Astrocyte of the spinal cord (primary cell): ENCODE measurements around the gene RCAN3.

Source experiments
- DNase-seq: peaks from one replicate; pipeline ENCODE4 v3.0.0; 2011; ENCODE audit warnings: low read depth, low spot score
- H3K4me3 ChIP-seq: 2 replicates; pipeline ENCODE4 v1.5.1; 2011; ENCODE audit warnings: low read depth, mild to moderate bottlenecking, low read length, moderate library complexity
- in situ Hi-C: cut with HindIII; loops from 2 replicates; pipeline ENCODE4 v1.10.0; 2017; ENCODE audit warnings: low sequenced_read_pairs
- TF ChIP-seq, protein P1 (sequence below): IDR thresholded peaks from 2 replicates; pipeline ENCODE4 v1.5.1; 2012; ENCODE audit warnings: low read depth, mild to moderate bottlenecking, low read length, inconsistent platforms

The RCAN3 gene

DNA sequence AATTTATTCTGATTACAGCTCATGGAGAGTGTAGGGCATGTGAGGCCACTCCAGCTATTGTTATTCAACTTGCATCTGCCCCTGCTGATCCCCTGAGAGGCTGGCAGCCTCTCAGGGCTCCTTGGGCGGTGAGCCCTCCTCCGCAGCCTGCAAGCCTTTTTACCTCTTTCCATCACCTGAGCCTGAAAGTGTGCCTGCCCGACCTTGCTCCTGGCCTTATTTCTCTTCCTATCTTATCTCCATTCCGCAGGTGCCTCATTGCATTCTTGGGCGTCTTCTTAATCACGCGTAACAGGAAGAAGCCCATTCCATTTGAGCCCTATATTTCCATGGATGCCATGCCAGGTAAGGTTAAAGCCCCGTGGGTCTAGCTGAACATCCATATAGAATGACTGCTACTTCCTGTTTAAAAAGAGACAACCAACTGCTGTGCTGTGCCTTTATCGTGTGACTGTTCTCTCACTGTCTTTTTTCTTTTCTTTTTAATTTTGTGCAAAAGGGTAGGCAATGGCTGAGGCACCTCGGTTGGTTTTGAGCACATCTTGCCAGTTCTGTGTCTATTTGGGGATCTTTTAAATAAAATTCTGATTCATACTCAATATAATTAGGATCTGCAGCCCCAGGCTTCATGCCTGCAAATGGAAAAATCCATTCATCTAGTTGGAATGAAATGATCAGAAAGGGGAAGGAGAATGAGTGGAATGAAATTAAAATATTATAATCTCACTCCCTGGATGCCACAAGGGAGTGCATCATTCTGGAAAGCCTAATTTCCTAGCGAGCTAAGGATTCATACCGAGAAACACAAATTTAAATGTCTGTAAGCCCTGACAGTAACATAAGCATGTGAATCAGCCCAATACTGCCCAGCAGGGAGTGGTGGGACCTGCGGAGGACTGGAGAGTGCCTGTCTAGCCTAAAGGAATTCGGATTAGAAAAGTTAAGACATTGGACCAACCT lies 38.6 kb upstream of the RCAN3 start:
- H3K4me3 ChIP-seq = no peak overlapping the region
- DNase-seq = no peak
- TF ChIP-seq, protein P1, sequence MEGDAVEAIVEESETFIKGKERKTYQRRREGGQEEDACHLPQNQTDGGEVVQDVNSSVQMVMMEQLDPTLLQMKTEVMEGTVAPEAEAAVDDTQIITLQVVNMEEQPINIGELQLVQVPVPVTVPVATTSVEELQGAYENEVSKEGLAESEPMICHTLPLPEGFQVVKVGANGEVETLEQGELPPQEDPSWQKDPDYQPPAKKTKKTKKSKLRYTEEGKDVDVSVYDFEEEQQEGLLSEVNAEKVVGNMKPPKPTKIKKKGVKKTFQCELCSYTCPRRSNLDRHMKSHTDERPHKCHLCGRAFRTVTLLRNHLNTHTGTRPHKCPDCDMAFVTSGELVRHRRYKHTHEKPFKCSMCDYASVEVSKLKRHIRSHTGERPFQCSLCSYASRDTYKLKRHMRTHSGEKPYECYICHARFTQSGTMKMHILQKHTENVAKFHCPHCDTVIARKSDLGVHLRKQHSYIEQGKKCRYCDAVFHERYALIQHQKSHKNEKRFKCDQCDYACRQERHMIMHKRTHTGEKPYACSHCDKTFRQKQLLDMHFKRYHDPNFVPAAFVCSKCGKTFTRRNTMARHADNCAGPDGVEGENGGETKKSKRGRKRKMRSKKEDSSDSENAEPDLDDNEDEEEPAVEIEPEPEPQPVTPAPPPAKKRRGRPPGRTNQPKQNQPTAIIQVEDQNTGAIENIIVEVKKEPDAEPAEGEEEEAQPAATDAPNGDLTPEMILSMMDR = no peak
- in situ Hi-C loops = no loop called here

DNA sequence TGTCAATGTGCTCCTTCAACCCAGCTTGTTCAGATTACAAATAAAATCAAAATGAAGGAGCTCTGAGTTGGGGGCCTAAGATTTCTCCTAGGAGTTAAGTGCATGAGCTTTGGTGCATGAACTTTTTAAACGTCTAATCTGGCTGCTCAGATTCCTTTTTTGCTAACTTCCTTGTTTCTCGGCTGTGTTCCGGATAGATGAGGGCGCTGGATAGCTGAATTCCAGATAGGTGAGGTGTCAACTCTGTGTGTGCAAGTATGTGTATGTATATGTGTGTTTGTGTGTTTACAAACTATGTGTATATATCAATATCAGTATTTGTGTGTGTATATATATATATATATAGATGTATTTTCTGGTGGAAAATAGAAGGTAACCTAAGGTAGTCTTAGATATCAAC lies 37.5 kb upstream of the RCAN3 start:
- H3K4me3 ChIP-seq = no peak overlapping the region
- in situ Hi-C loops = no loop called here
- TF ChIP-seq, protein P1 = no peak
- no peak for DNase-seq

DNA sequence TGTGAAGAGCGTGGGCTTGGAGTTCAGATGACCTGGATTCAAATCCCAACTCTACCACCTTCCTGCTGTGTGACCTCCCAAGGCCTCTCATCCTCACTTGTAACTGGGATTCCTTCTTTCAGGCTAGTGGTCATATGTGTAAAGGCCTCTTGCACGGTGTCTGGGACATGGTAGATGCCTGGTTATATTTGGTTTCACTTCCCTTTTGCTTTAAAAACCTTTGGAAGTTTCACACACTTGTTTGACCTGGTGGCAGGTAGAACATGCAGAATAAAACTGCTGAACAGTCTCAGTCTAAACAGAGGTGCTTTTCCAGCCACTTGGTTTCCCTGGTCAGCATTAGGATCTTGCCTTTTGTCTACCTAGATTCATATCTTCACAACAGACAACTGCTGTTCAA lies 37.0 kb upstream of the RCAN3 start:
- TF ChIP-seq, protein P1 = no peak
- DNase-seq = no peak
- no peak overlapping the region for H3K4me3 ChIP-seq
- in situ Hi-C loops = no loop called here

DNA sequence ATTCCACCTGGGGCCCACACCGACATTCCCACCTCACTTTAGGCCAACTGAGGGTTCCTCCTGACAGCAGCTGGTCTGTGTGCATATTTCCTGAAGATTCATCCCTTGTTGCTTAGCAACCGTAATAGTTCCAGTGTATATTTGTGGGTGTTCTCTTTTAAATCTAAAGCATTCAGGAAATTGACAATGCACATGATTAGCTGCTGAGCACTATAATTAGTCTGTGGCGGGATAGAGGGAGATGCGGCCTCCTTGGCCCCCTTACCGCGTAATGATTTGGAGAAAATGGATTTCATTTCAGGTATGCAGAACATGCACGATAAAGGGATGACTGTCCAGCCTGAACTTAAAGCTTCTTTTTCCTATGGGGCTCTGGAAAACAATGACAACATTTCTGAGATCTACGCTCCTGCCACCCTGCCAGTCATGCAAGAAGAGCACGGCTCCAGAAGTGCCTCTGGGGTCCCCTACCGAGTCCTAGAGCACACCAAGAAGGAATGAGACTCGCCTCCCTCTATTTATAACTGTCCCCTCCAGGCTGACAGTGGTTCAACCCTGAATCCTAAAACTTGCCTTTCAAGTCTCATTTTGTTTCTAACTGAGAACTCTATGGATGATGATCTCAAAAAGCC lies 33.8 kb upstream of the RCAN3 start:
- DNase-seq = no peak
- TF ChIP-seq, protein P1 = no peak
- in situ Hi-C loops = no loop called here
- no peak overlapping the region for H3K4me3 ChIP-seq

DNA sequence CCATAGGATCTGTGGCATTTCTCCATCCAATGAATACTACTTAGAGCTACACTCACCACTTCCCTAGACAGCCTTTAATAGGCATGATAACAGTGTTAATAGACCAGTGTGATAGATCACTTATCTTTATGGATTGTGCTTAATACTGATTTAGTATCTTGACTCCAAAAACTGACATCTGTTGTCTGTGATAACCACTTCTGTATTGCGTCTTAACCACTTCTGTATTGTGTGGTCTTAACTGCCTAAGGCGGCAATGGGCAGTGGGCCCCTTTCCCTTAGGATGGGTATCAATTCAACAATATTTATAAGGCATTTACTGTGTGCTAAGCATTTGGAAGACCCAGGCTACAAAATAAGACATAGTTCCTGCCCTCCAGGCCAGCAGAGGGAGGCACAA lies 32.0 kb upstream of the RCAN3 start:
- TF ChIP-seq, protein P1 = no peak
- no peak overlapping the region for H3K4me3 ChIP-seq
- no peak for DNase-seq
- in situ Hi-C loops = no loop called here

DNA sequence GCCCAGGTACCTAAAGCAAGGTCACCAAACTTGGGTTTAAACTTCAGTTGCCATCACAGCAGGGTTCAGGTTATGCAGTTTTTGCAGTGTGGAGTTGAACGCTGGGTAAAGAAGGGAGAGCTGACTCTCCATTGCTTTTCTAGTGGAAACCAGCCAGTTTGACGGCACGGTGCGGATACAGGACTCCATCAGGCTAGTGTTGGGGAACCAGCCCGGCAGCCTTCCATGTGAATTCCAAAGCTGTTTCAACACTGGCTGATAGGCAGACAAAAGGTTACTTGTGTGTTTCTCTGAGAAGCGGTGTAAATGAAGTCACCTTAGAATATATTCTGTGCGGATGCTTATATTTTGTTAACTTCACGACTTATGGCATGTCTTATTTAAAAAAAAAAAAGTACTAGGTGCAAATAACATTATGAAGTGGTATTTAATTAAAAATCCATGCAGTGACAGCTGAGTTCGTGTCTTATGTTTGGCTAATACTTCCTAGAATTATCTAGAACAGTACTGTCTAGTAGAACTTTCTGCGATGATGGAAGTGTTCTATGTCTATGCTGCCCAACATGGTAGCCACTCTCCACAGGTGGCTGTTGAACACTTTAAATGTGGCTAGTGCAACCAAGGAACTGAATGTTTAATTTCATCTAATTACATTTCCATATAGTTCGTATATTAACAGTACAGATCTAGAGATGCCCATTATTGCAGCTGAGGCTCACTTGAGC lies 29.9 kb upstream of the RCAN3 start:
- DNase-seq = no peak
- TF ChIP-seq, protein P1 = no peak
- no peak overlapping the region for H3K4me3 ChIP-seq
- in situ Hi-C loops = no loop called here
